ENCODE measurements around the gene PLTP. TPM values are rescaled to one million over a fixed set of nuclear protein-coding genes. Genes with fewer than 3 reads are reported as not detected.

The PLTP gene
- total and polyA plus RNA-seq, 2 of the 13 experiments (the other 11 are each of a cell fraction or from before 2014, with no cell fraction given): 16.9 to 28.6 TPM

GRCh38 chr20:45927071-45927878 is 15.3 kb upstream of the PLTP start (continued):
- TF ChIP-seq ATF2 (CRISPR knock-in tag; IDR thresholded peaks at IDR 0.05): peak; percentile 69; the same call in 1 of the 2 replicates
- no peak for TF ChIP-seq ZNF143 (CRISPR knock-in tag; IDR thresholded peaks at IDR 0.05)
- TF ChIP-seq GPBP1L1 (CRISPR knock-in tag; IDR thresholded peaks at IDR 0.05): no peak
- no peak for TF ChIP-seq NBN (conservative IDR thresholded peaks at IDR 0.05)
- TF ChIP-seq ZNF572 (CRISPR knock-in tag; IDR thresholded peaks at IDR 0.05): 0 out of 2 replicates have a peak, but pooled peaks have one; percentile 1
- TF ChIP-seq ZBTB3 (CRISPR knock-in tag; IDR thresholded peaks at IDR 0.05; ENCODE audit: borderline replicate concordance, low read depth): peak; percentile 87
- peak; percentile 61 for TF ChIP-seq THAP11 (CRISPR knock-in tag; IDR thresholded peaks at IDR 0.05)
- TF ChIP-seq ONECUT2 (CRISPR knock-in tag; IDR thresholded peaks at IDR 0.05): 0 out of 2 replicates have a peak, but pooled peaks have one; percentile 36
- TF ChIP-seq MEIS2 (CRISPR knock-in tag; IDR thresholded peaks at IDR 0.05): peak; percentile 80
- no peak for TF ChIP-seq ZNF512B (CRISPR knock-in tag; IDR thresholded peaks at IDR 0.05; ENCODE audit: borderline replicate concordance)
- peak; percentile 98 for TF ChIP-seq ARID5B (CRISPR knock-in tag; IDR thresholded peaks at IDR 0.05)
- peak; percentile 92 for TF ChIP-seq ZNF772 (CRISPR knock-in tag; IDR thresholded peaks at IDR 0.05)
- peak; percentile 49; the same call in 1 of the 2 replicates for TF ChIP-seq ZNF274 (CRISPR knock-in tag; IDR thresholded peaks at IDR 0.05)
- no peak; the same call in 1 of the 2 replicates for TF ChIP-seq SMAD1 (CRISPR knock-in tag; IDR thresholded peaks at IDR 0.05; ENCODE audit: borderline replicate concordance, low read depth)
- TF ChIP-seq PCBP1 (IDR thresholded peaks at IDR 0.05; ENCODE audit: borderline replicate concordance, low read depth, low read length): no peak
- TF ChIP-seq TBP (CRISPR knock-in tag; IDR thresholded peaks at IDR 0.05): no peak; the same call in 1 of the 2 replicates
- no peak; the same call in 1 of the 2 replicates for TF ChIP-seq DDIT3 (CRISPR knock-in tag; IDR thresholded peaks at IDR 0.05)
- TF ChIP-seq ZNF816 (CRISPR knock-in tag; IDR thresholded peaks at IDR 0.05; ENCODE audit: borderline replicate concordance): 0 out of 2 replicates have a peak, but pooled peaks have one; percentile 8
- TF ChIP-seq PHB2 (IDR thresholded peaks at IDR 0.05; ENCODE audit: partially characterized antibody): no peak
- peak; percentile 79 for TF ChIP-seq NR2F2 (IDR thresholded peaks at IDR 0.05; ENCODE audit: borderline replicate concordance, low read depth)

All from HepG2 (cell line).